Panc1 (cell line): ENCODE results near the gene DAPK2.

Experiments
- POLR2AphosphoS5 ChIP-seq: IDR thresholded peaks from 2 replicates; pipeline ENCODE4 v1.6.1; 2012; ENCODE audit warnings: mild to moderate bottlenecking, low read depth, low read length, moderate library complexity
- TCF7L2 ChIP-seq: IDR thresholded peaks from 2 replicates; pipeline ENCODE4 v1.6.1; 2011; ENCODE audit warnings: mild to moderate bottlenecking, low read depth, low read length, inconsistent platforms
- TF ChIP-seq, protein P1 (sequence below): fragments of 450-650 bp; IDR thresholded peaks from 2 replicates; pipeline ENCODE4 v1.5.1; 2017; ENCODE audit warnings: mild to moderate bottlenecking

DNA sequence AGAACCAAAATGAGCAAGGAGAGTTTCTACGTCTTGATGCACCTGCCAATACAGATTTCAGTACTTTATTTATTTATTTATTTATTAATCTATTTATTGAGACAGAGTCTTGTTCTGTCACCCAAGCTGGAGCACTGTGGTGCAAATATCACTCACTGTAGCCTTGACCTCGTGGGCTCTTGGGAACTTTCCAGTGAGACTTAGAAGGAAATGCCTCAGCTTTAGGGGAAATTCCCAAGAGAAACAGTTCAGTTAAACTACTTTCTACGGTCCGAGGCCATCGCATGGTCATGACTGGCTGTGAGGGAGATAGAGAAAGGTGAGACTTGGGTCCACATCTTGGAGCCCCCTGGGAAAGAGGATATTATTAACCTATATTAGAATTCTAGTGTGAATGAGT lies 165.5 kb downstream of the DAPK2 start:
- TF ChIP-seq, protein P1, sequence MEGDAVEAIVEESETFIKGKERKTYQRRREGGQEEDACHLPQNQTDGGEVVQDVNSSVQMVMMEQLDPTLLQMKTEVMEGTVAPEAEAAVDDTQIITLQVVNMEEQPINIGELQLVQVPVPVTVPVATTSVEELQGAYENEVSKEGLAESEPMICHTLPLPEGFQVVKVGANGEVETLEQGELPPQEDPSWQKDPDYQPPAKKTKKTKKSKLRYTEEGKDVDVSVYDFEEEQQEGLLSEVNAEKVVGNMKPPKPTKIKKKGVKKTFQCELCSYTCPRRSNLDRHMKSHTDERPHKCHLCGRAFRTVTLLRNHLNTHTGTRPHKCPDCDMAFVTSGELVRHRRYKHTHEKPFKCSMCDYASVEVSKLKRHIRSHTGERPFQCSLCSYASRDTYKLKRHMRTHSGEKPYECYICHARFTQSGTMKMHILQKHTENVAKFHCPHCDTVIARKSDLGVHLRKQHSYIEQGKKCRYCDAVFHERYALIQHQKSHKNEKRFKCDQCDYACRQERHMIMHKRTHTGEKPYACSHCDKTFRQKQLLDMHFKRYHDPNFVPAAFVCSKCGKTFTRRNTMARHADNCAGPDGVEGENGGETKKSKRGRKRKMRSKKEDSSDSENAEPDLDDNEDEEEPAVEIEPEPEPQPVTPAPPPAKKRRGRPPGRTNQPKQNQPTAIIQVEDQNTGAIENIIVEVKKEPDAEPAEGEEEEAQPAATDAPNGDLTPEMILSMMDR: no peak
- TF ChIP-seq TCF7L2: no peak
- no peak for TF ChIP-seq POLR2AphosphoS5
